IPS DF 19.7 (cell line): Measurements from ENCODE around the gene RABGGTA.

Experiments used
- DNase-seq: peaks from one replicate; pipeline ENCODE4 v3.0.0-alpha.2; 2013; ENCODE audit warnings: low read depth, low spot score

The RABGGTA gene

DNA sequence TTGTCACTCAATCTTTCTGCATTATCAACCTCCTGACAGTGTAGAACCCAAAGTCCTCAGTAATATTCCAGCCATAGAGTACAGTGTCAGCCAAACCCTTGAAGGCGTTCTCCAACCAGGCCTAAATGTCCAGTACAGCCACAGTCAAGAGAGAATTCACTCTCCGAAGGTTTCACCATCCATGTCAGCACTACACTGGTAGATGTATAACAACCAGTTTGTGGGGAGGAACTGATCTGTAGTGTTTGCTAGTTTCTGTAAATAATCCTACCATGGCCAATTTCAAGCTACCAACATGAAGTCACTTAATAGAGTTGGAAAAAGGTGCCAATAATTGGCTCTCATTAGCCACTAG is 55.1 kb downstream of the RABGGTA start:
- no peak for DNase-seq
